Measurements from ENCODE around the gene DNAJC27. TPM values are rescaled to one million over a fixed set of nuclear protein-coding genes. Genes with fewer than 3 reads are reported as not detected.
A peak's percentile ranks its signal among the peaks of the same experiment; 100 is the strongest.

DNAJC27 gene
- total and polyA plus RNA-seq, 12 donors, result 2.8 to 13.1 (median 9.6) TPM

DNA sequence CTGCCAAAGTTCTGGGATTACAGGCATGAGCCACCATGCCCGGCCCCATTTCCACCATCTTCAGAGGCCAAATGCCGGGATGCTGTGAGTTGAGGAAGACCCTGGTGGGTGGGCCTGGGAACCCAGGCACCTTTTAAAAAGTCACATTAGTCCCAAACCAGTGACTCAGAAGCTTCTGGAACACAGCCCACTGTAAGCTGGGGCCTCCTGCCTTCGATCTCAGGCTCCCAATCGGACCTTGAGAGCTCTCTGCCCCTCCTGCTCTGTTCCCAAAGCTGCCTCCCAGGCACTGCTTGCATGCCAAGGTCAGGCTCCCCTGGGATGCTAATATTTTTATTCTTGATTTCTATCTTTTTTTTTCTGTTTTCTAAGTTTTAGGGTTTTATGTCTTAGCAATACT is 56.0 kb downstream of the DNAJC27 start:
- Histone ChIP-seq H3K27ac (peak overlapping the region in 4 of 10 donors; percentile 39 to 49 (median 46)), H3K4me3 (peak overlapping the region in 1 of 10 donors; percentile 7), H3K36me3 (no peaks in the 10 kb centered on the region), H3K27me3 (peaks cover 0 to 12% (median 0%) of the 10 kb centered on the region in 7 donors), H3K9me3 (no peaks in the 10 kb centered on the region), H3K4me1 (peaks cover 0 to 30% (median 11%) of the 10 kb centered on the region in 9 donors)
- intact Hi-C loops (cut with DNase I), result loop anchor here in 3 of 10 donors (5.0 to 10.0 kb wide), 2 partner anchors 58 to 61 kb away; no protein-coding TSS in a partner anchor
- peak; percentile 29 to 31 for DNase-seq
- ATAC-seq, result peak in 5 of 8 donors; percentile 12 to 42 (median 15)
- TF ChIP-seq, protein P1, sequence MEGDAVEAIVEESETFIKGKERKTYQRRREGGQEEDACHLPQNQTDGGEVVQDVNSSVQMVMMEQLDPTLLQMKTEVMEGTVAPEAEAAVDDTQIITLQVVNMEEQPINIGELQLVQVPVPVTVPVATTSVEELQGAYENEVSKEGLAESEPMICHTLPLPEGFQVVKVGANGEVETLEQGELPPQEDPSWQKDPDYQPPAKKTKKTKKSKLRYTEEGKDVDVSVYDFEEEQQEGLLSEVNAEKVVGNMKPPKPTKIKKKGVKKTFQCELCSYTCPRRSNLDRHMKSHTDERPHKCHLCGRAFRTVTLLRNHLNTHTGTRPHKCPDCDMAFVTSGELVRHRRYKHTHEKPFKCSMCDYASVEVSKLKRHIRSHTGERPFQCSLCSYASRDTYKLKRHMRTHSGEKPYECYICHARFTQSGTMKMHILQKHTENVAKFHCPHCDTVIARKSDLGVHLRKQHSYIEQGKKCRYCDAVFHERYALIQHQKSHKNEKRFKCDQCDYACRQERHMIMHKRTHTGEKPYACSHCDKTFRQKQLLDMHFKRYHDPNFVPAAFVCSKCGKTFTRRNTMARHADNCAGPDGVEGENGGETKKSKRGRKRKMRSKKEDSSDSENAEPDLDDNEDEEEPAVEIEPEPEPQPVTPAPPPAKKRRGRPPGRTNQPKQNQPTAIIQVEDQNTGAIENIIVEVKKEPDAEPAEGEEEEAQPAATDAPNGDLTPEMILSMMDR (IDR thresholded peaks at IDR 0.05), result no peak
- WGBS, 2 donors, result 64 to 81% methylated on average over 4 of the region's 4 CpGs

DNA sequence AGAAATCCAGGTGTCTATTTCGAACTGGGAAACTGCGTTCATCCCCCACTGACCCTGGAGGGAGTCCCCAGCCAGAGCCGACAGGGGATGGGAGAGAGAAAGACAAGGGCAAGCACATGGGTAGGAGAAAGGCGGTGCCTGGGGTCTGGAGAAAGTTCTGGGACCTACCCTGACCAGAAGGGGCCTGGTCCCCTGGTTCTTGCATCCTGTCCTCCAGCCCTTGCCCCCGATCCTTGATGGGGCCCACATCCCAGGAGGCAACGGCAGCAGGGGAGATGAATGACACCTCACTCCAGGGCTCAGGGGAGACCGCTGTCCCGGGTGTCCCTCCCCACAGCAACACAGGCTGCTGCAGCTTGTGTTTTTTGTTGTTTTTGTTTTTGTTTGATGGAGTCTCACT is 56.6 kb downstream of the DNAJC27 start:
- Histone ChIP-seq H3K27ac (peak overlapping the region in 3 of 10 donors; percentile 39 to 47 (median 45)), H3K9me3 (peaks cover 0 to 5% (median 0%) of the 10 kb centered on the region in 11 donors), H3K4me3 (no peak overlapping the region), H3K27me3 (peaks cover 0 to 9% (median 0%) of the 10 kb centered on the region in 7 donors), H3K36me3 (no peaks in the 10 kb centered on the region), H3K4me1 (peaks cover 0 to 26% (median 7%) of the 10 kb centered on the region in 9 donors)
- TF ChIP-seq, protein P1 (IDR thresholded peaks at IDR 0.05), result no peak
- WGBS, 2 donors, result 85 to 88% methylated on average over 8 of the region's 8 CpGs
- intact Hi-C loops (cut with DNase I), result loop anchor here in 3 of 10 donors (5.0 to 10.0 kb wide), 2 partner anchors 58 to 60 kb away; no protein-coding TSS in a partner anchor
- DNase-seq (no peak), ATAC-seq (no peak)

DNA sequence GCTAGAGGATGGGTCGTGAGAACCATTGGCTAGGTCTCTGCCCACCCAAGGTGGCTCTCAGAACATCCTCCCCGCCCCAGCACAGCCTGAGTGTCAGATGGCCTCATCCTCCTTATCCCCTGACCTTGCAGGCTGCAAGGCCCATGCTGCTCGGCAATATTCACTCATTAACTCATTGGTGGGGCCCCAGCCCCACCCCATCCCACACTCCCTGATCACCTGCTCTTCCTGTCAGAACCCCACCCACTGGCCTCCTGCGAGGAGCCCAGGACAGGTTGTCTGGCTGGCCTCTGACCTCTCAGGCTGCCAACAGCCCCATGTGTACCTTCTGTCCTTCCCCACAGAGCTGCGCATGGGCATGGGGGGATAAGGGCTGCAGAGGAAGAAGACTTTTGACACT is 57.0 kb downstream of the DNAJC27 start:
- 83 to 86% methylated on average over 5 of the region's 5 CpGs for WGBS, 2 donors
- intact Hi-C loops (cut with DNase I), result loop anchor here in 3 of 10 donors (5.0 to 10.0 kb wide), 2 partner anchors 57 to 60 kb away; no protein-coding TSS in a partner anchor
- H3K27me3 ChIP-seq, result peaks cover 0 to 9% (median 0%) of the 10 kb centered on the region in 7 donors
- peaks cover 0 to 9% (median 0%) of the 10 kb centered on the region in 11 donors for H3K9me3 ChIP-seq
- ATAC-seq, result no peak
- no peak for DNase-seq
- H3K4me1 ChIP-seq, result peaks cover 0 to 26% (median 7%) of the 10 kb centered on the region in 9 donors
- H3K4me3 ChIP-seq, result no peak overlapping the region
- peak overlapping the region in 2 of 10 donors; percentile 39 to 47 for H3K27ac ChIP-seq
- no peaks in the 10 kb centered on the region for H3K36me3 ChIP-seq
- TF ChIP-seq, protein P1 (IDR thresholded peaks at IDR 0.05), result no peak

DNA sequence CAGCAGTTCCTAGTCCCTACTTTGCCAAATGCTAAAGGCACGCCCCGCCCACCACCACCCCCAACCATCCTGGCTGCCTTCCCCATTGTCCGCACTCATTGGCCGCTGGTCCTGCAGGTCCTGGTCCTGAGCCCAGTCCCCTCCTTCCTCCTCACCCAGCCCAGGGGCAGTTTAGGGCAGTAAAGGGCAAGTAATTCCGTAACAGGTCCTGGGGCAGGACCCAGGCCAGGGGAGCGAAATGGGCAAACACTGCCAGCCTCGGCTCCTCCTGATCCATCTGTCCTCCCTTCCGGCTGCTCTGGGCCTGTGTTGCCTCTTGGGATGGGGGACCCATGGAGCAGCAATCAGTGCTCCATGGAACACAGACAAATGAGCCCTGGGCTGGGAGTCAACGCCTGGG is 57.8 kb downstream of the DNAJC27 start:
- 81 to 96% methylated on average over 9 of the region's 9 CpGs for WGBS, 2 donors
- no peak overlapping the region for H3K4me3 ChIP-seq
- no peaks in the 10 kb centered on the region for H3K36me3 ChIP-seq
- no peak overlapping the region for H3K27ac ChIP-seq
- ATAC-seq (no peak), DNase-seq (no peak)
- H3K27me3 ChIP-seq, result peaks cover 0 to 9% (median 0%) of the 10 kb centered on the region in 7 donors
- peaks cover 0 to 9% (median 0%) of the 10 kb centered on the region in 11 donors for H3K9me3 ChIP-seq
- intact Hi-C loops (cut with DNase I), result loop anchor here in 2 of 10 donors (10.0 kb wide), 1 partner anchor 59 kb away; no protein-coding TSS in a partner anchor
- TF ChIP-seq, protein P1 (IDR thresholded peaks at IDR 0.05), result no peak
- H3K4me1 ChIP-seq, result peaks cover 0 to 21% (median 2%) of the 10 kb centered on the region in 9 donors
